GM21576 (cell line): Measurements from ENCODE around the gene ZCCHC7.
"Not testable (repeated sequence)": the region's sequence is repeated elsewhere in the genome, so short reads cannot be mapped to it uniquely, and the experiment has no call there.

Experiments used
- ATAC-seq: cut with Tn5 transposase; IDR thresholded peaks from one replicate; pipeline ENCODE4 v1.9.1; 2021; ENCODE audit warnings: mild to moderate bottlenecking, moderate library complexity; ENCODE audit not compliant: unreplicated experiment

The ZCCHC7 gene

DNA sequence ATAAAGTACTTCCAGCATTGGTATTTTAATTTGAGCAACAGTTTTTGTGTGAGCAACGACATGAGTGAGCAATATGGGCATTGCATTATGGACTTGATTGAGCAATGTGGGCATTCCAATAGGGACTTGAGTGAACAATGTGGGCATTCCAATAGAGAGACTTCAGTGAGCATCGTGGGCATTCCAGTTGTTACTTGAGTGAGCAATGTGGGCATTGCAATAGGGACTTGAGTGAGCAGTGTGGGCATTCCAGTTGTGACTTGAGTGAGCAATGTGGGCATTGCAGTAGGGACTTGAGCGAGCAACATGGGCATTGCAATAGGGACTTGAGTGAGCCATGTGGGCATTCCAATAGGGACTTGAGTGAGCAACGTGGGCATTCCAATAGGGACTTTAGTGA is 52.2 kb downstream of the ZCCHC7 start:
- ATAC-seq: no peak

DNA sequence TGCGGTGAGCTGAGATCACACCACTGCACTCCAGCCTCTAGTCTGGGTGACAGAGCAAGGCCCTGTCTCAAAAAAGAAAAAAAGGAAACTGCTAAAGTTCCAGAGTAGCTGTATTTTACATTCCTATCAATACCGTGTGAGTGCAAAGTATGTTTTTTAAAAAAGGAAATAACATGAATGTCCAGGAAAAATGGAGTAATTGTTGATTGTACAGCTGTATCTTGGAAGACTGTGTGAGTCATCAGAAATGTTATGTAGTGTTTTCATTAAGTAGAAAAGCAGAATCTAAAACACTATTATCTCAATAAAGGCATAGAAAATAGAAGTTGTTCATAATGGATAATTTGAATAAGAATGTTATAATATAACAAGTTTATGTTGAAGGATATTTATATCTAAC is 53.9 kb downstream of the ZCCHC7 start:
- ATAC-seq: no peak

DNA sequence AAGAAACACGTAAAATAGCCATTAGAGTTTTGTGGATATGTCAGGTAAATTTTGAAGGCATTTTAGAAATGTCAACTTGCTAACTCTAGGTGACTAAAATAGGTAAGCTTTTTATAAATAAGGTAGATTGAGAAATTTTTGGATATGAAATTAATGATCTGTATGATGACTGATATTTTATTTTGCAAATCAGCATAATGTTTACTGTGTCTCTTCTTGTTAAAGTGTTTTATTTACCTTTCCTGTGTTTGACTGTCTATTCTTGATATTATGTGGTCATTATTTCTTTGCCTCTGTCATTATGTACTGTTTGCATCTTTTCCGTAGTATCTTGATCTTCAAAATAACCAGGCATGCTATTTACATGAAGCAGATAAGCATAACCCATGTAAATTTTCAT is 58.4 kb downstream of the ZCCHC7 start:
- no peak for ATAC-seq

DNA sequence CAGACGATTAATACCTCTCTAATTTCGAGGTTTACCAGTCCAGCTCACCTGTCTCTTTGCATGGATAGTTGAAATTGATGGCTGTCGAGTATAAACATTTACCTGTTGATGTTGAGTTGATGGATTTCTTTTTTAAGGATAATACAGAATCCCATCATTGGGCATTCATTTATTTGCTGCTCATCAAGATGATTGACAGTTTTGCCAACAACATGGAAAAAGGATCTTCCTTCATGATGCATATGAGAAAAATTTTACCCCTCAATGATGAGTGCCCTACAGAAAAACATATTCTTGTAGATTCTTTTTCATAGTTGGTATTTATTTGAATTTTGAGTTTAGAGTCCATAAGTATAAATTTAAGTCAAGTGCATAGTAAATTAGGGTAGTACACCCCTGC is 59.2 kb downstream of the ZCCHC7 start:
- ATAC-seq: no peak

DNA sequence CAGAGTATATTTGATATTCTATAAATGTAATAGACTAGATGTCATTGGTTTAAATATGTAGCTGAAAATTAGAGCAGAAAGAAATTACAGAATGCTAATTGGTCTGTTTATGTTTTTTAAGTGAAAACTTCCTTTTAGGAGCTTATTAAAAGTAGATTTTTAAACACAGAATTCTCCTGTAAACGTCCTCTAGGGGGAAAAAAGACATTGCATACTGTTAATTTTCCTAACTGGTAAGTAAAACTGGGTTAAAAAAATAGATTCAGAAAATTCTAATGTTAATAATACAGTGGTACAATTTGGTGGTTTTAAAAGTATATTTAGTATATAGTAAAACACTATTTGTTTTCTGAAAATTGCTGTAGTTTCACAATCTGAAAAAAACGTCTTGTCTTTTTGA is 59.8 kb downstream of the ZCCHC7 start:
- no peak for ATAC-seq

DNA sequence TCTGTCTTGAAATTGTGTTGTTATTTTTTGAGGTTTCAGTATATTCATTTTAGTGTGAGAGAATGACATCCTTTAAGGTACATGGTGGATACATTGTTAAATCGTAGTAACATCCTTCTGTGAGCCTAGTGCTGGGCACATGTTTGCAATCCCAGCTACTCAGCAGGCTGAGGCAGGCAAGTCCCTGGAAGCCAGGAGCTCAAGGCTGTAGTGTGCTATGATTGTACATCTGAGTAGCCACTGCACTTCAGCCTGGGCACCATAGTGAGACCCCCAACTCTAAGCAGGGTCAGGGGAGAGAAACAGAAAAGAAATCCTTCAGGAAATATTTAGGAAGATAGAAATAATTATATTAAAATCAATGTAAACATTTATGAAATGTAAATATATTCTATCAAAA is 62.3 kb downstream of the ZCCHC7 start:
- ATAC-seq: no peak

DNA sequence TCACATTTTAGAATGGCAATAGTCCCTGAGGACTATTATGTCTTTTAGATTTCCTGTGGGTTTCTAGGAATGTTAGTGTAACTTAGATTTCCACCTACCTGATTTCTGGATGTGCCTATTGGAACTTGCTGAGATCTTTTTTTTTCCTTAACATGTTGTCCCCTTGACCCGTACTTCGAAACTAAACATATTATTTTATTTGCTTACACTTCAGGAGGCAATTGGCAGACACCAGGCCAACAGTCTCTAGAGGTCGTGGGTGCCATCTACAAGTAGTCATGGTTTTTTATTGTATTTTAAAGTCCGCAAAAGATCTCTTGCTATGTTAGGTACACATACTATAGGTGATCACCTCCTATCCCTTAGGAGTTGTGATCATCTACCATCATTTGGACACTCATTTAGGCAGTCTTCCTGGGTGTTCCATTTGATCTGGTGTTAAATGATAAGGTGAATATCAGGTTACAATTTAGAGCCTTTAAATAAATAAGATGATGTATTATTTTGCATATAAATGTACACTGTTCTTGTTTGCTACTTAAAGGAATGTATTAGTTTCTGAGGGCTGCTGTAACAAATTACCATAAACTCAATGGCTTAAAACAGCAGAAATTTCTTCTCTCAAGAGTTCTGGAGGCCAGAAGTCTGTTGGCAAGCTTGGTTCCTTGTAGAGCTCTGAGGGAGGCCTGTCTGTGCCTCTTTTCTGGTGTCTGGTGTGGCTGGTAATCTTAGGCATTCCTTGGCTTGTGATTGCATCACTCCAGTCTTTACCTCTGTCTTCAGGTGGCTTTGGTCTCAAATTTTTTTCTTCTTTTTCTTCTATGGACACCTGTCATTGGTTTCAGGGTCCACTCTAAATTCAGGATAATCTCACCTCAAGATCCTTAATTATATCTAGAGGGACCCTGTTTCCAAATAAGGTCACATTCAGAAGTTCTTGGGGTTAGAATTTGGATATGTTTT is 64.8 kb downstream of the ZCCHC7 start:
- ATAC-seq: no peak

DNA sequence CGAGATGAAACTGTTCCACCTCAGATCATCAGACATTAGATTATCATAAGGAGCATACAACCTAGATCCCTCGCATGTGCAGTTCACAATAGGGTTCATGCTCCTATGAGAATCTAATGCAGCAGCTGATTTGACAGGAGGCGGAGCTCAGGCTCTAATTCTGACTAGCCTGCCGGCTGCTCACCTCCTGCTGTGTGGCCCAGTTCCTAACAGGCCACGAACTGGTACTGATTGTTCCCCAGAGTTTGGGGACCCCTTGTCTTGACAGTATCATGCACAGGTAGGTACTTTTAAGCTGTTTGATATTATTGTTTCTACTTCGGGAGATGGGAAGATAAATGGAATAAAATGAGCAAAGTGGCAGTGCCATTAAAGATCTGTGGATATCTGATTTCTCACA is 66.9 kb downstream of the ZCCHC7 start:
- peak; percentile 44 for ATAC-seq

DNA sequence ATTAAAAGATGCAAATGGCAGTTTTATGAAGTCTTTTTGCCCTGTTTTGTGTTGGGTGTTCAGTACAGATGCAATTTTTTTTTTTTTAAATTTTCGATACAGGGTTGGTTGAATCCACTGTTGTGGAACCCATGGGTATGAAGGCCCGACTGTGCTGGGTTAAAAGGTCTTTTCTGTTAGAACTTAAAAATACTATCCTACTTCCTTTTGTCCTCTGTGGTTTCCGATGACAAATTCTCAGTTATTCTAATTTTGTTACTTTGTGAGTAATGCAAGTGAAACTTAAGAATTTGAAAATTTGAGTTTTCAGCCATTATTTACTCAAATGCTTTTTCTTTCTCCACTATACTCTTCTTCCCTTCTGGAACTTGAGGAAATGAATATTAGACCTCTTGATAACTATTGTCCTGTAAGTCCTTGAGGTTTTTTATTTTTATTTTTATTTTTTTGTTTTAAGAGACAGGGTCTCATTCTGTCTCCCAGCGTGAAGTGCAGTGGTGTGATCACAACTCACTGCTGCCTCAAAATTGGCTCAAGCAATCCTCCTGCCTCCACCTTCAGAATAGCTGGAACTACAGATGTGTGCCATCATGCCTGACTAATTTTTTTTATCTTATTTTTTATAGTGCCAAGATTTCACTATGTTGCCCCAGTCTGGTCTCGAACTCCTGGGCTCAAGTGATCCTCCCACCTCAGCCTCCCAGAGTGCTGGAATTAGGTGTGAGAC is 67.5 kb downstream of the ZCCHC7 start:
- peak; percentile 68 for ATAC-seq

DNA sequence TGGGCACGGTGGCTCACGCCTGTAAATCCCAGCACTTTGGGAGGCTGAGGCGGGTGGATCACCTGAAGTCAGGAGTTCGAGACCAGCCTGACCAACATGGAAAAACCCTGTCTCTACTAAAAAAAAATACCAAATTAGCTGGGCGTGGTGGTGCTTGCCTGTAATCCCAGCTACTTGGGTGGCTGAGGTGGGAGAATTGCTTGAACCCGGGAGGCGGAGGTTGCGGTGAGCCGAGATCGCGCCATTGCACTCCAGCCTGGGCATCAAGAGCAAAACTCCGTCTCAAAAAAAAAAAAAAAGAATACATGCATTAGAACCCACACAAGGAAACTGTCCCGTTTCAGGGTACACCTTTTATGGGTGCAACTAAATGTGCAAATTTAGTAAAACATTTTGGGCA is 70.4 kb downstream of the ZCCHC7 start:
- ATAC-seq: not testable (repeated sequence)

DNA sequence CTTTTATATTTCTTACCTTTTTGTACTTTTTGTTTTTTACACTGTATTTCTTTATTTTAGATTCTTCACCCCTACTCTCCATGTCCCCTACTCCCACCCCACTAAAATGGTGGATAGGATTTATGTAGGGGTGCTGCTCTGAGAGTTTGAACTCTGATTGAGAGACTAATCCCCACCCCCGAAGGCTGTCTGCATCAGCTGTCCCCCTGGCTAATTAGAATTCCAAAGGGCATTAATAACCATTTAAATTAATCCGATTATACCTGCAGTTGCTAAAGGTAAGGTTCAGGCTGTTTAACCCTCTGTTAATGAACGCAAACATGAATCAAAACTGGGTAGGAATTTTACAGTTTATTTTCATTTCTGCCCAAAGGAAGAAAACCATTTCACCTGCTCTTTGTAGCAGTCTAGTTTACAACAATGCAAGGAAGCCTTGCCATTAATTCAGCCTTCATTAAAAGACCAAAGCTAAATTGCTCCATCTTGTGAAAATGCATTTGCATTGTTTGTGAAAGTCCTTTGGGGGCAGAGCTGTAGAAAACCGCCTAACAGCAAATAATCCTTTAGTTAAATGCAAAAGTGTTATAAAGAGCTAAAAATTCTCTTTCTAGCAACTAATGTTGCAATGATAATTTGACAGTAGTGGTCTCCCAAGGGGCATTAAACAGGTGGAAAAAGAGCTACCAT is 71.2 kb downstream of the ZCCHC7 start:
- ATAC-seq: no peak

DNA sequence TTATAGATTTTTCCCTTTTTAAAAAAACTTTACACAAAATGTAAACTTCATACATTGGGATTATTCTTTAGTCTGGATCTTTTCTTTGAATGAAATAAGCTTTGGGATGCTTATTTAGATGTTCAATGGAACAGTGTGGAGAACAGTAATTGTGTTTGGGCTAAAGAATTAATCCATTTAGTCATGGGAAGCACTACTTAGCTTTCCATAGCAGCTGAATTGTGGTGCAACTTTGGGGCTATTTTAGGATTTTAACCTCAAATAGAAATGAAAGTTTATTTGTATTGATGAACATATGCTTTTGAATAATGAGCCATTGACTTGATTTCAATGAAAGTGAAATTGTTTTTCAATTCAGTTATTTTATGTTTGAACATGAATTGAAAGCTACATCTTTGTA is 72.4 kb downstream of the ZCCHC7 start:
- ATAC-seq: no peak

DNA sequence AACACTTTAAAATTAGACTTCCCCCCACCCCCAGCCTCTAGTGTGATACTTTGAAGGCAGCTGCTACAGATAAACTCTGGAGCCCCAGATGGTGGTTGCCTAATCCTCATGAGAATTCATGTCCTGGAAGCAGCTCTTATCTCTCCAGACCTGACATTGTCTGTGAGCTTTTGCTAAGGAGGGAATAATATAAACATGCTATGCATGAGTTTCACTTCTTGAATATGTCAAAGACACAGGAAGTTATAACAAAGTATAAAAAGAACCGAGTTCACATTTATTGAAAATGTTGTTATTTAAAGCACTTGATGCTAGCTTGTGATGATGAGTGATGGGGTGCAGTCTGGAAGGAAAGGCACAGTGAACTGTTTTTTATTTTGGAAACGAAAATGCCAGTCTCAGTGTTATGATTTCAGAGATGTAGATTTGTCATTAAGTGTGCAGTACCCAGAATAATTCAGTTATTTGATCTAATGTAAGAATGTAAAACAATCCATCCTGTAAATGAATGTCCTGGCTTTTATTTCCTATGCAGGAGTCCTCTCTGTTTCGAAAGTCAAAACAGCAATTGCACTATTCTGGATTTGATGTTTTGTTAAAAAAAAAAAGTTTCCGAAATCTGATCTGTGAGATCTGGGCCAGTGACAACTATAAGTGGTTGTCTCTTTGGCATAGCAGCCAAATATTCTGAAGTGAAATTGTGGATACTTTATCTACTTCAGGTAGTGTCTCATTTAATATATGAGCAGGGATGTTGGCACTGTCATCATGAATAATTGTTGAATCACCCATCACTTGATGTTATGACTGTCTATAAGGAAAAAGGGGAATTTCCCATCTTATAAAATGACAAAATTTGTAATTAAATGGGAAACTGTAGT is 77.0 kb downstream of the ZCCHC7 start:
- peak; percentile 62 for ATAC-seq

DNA sequence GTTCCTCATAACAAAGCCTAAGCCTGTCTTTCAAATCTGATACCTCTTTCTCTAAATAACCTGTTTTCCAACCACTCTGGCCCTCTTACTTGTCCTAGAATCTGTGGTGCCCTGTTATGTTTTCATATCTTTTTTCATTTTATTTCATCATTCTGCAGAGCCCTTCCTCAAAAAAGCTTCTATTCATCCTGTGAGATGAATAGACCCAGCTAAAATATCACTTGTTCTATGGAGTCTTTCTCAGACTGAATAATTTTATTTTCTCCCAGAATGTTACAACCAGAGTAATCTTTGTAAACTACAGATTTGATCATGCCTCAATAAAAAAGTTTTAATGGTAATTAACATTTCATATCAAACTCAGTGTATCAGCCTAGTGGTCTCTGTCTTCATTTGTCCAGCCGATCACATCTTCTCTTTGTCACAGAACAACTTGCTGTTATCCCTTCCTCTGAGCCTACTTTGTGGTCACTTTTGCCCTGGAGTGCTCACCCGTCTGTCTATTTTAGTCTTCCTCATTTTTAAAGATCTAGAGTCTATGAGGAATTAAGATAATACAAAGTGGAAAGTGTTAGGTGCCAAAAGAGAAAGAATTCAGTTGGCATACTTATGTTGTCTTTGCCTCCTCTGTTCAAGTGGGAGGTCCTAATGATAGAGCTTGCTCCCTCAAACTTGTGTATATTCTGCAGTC is 77.8 kb downstream of the ZCCHC7 start:
- ATAC-seq: no peak

DNA sequence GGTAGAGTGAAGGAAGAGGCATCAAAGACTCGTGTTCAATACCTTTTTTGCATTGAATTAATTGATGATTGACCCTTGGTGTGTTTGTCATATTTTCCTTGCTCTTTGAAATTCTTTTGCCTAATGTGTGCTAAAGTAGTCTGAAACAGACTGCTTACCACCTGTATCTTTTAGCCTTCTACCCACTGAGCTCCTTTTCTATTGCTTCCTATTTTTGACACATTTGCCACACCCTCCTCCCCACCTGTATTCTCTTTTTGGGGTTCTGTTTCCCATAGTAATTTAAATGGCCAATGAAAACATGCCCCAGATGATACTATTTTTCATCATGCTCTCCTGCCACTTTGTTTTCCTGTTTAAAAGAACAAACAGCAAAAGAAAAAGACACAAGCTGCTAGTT is 78.5 kb downstream of the ZCCHC7 start:
- no peak for ATAC-seq

DNA sequence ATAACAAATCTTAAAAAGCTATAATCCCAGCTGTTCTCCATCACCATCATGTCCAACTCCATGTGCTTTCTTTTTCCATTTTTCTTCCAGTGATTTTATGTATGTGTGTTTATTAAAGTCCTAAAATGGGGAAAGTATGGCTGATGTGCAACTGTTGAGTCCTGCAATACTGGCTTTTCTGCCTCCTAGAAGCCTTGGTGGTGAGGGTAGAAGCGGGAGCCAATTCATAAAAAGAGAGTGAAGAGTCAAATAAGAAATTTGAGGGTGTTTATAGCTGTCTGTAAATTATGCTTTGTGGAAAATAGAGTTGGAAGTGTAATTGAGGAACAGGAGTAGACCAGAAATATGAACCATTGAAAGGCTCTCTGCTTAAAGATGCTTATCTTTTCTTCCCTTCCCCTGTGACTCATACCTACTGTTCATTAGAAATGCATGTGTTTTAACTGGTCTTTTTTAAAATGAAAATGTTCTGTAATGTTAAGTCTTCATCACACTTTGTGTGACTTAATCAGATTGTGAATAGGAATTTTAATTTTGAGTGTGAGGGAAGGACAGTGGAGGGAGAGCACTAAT is 80.1 kb downstream of the ZCCHC7 start:
- no peak for ATAC-seq

DNA sequence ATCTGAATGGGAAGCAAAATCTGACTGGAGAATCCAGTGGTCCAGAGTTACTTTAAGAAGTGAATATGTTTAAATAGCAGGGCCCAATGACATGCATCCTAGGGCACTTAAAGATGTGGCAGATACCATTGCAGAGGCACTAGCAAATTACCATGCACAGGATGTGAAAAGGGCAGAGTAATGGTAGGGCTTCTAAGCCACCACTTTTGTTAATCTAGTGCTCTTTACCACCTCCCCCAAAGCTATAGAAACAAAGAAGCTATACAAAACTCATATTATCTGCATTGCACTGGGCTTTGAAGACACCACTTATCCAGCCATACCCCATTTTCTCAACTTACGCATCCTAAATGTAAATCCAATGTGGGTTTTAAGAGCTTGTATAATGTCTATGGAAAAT is 81.2 kb downstream of the ZCCHC7 start:
- no peak for ATAC-seq

DNA sequence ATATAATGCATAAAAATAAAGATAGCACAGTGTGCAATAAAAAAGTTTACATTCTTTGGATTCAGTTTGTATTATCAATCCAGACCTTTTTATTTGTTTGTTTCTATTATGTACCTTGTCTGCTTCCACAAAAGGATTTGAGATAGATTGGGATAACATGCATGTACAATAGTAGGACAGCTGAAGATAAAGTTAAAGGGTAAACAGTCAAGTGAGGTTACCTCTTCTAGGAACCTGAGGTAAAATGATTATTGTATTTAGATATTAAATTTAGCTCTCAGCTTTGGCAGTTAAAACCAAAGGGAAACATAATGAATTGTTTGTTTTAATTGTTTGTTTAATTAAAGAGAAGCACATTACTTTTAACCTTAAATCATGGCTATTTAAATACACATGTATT is 81.7 kb downstream of the ZCCHC7 start:
- no peak for ATAC-seq

DNA sequence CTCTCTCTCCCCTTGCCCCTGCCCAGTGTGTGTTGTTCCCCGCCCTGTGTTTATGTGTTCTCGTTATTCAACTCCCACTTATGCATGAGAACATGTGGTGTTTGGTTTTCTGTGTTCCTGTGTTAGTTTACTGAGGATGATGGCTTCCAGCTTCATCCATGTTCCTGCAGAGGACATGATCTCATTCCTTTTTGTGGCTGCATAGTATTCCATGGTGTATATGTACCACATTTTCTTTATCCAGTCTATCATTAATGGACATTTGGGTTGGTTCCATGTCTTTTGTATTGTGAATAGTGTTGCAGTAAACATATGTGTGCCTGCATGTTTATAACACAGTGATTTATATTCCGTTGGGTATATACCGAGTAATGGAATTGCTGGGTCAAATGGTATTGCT is 83.1 kb downstream of the ZCCHC7 start:
- ATAC-seq: not testable (repeated sequence)
